Measurements from ENCODE around the gene OXT.

Gene OXT

DNA sequence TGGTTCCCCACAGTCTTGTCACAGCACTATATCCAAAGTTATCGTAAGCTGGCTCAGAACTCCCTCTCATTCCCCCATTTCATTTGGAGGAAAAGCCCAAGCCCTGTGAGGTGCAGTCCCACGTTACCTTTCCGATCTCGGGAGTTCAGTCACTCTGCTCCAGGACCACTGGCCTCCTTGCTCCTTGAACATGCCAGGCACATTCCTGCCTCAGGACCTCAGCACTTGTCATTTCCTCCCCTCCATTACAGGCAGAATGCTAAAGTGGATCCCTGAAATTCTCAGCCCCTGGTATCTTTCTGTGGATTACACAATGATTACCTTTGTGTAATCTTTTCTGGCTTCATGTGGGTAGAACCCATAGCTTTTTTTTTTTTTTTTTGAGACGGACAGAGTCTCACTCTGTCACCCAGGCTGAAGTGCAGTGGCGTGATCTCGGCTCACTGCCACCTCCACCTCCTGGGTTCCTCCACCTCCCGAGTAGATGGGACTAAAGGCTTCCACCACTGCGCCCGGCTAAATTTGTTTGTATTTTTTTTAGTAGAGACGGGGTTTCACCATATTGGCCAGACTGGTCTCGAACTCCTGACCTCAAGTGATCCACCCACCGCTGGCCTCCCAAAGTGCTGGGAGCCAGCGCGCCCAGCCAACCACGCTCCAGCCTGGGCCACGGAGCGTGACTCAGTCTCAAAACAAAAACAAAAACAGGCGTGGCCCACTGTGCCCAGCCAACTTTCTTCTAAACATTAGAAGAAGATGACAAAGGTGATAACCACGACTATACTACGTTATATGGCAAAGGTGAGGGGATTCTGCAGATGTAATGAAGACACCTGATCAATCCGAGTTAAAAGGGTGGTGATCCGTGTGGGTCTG, 4.0 kb upstream of the OXT start:
- CTCF ChIA-PET = no interaction called here
- H3K9me3 ChIP-seq (ENCODE audit: control insufficient read depth, insufficient read depth, low read depth, low read length) = no peaks in the 10 kb centered on the region
- H3K4me1 ChIP-seq (ENCODE audit: control insufficient read depth, insufficient read depth, low read length) = no peaks in the 10 kb centered on the region
- H3K27ac ChIP-seq (ENCODE audit: extremely low read depth, low read depth, low read length) = no peak overlapping the region
- no peak for TF ChIP-seq ZEB2 (tag by site-specific recombination; IDR thresholded peaks at IDR 0.05)
- TF ChIP-seq SP7 (tag by site-specific recombination; IDR thresholded peaks at IDR 0.05) = no peak
- no peak for TF ChIP-seq ZNF830 (tag by site-specific recombination; IDR thresholded peaks at IDR 0.05; ENCODE audit: low read depth)
- TF ChIP-seq ZNF133 (tag by site-specific recombination; IDR thresholded peaks at IDR 0.05) = no peak
- no peak for TF ChIP-seq PBX3 (CRISPR knock-in tag; IDR thresholded peaks at IDR 0.05)
- TF ChIP-seq ZNF239 (tag by site-specific recombination; IDR thresholded peaks at IDR 0.05) = no peak
- TF ChIP-seq YY1 (tag by site-specific recombination; IDR thresholded peaks at IDR 0.05) = no peak
- TF ChIP-seq ZNF169 (tag by site-specific recombination; IDR thresholded peaks at IDR 0.05) = no peak
- H3K36me3 ChIP-seq (ENCODE audit: control insufficient read depth in 2 of 2, insufficient read depth in 1 of 2, low read length in 2 of 2) = no peaks in the 10 kb centered on the region
- POLR2A ChIA-PET = no interaction called here
- no peak overlapping the region for H3K4me3 ChIP-seq (ENCODE audit: low read depth, low read length)

GRCh38 chr20:3068075-3068474, 3.3 kb upstream of the OXT start:
- Histone ChIP-seq H3K4me3 (ENCODE audit: low read depth, low read length) (no peak overlapping the region), H3K4me1 (ENCODE audit: control insufficient read depth, insufficient read depth, low read length) (no peaks in the 10 kb centered on the region), H3K9me3 (ENCODE audit: control insufficient read depth, insufficient read depth, low read depth, low read length) (no peaks in the 10 kb centered on the region), H3K36me3 (ENCODE audit: control insufficient read depth in 2 of 2, insufficient read depth in 1 of 2, low read length in 2 of 2) (no peaks in the 10 kb centered on the region), H3K27ac (ENCODE audit: extremely low read depth, low read depth, low read length) (no peak overlapping the region)
- POLR2A ChIA-PET = no interaction called here
- CTCF ChIA-PET = interaction anchor here (0.7 kb wide), 1 partner anchor 10 kb away, joined by 4 read pairs; no protein-coding TSS in a partner anchor
- TF ChIP-seq ZNF670 (tag by site-specific recombination; IDR thresholded peaks at IDR 0.05; ENCODE audit: low read depth) (no peak), OSR2 (tag by site-specific recombination; IDR thresholded peaks at IDR 0.05) (peak; percentile 33; the same call in 1 of the 2 replicates)
- TF ChIP-seq, protein P1, sequence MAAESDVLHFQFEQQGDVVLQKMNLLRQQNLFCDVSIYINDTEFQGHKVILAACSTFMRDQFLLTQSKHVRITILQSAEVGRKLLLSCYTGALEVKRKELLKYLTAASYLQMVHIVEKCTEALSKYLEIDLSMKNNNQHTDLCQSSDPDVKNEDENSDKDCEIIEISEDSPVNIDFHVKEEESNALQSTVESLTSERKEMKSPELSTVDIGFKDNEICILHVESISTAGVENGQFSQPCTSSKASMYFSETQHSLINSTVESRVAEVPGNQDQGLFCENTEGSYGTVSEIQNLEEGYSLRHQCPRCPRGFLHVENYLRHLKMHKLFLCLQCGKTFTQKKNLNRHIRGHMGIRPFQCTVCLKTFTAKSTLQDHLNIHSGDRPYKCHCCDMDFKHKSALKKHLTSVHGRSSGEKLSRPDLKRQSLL (tag by site-specific recombination; IDR thresholded peaks at IDR 0.05) = no peak

- CTCF ChIA-PET = interaction anchor here (0.7 to 1.5 kb wide), 4 partner anchors 10 to 118 kb away, joined by 3 to 10 read pairs (median 4); no protein-coding TSS in a partner anchor
Observed at GRCh38 chr20:3068986-3069900, 2.2 kb upstream of the OXT start.

More at GRCh38 chr20:3068986-3069900, 2.2 kb upstream of the OXT start:
- H3K27ac ChIP-seq (ENCODE audit: extremely low read depth, low read depth, low read length) = no peak overlapping the region
- H3K4me1 ChIP-seq (ENCODE audit: control insufficient read depth, insufficient read depth, low read length) = no peaks in the 10 kb centered on the region
- H3K4me3 ChIP-seq (ENCODE audit: low read depth, low read length) = no peak overlapping the region
- POLR2A ChIA-PET = interaction anchor here (0.6 kb wide), 1 partner anchor 16 kb away, joined by 3 read pairs; no protein-coding TSS in a partner anchor
- no peaks in the 10 kb centered on the region for H3K36me3 ChIP-seq (ENCODE audit: control insufficient read depth in 2 of 2, insufficient read depth in 1 of 2, low read length in 2 of 2)
- H3K9me3 ChIP-seq (ENCODE audit: control insufficient read depth, insufficient read depth, low read depth, low read length) = no peaks in the 10 kb centered on the region
- TF ChIP-seq, protein P2, sequence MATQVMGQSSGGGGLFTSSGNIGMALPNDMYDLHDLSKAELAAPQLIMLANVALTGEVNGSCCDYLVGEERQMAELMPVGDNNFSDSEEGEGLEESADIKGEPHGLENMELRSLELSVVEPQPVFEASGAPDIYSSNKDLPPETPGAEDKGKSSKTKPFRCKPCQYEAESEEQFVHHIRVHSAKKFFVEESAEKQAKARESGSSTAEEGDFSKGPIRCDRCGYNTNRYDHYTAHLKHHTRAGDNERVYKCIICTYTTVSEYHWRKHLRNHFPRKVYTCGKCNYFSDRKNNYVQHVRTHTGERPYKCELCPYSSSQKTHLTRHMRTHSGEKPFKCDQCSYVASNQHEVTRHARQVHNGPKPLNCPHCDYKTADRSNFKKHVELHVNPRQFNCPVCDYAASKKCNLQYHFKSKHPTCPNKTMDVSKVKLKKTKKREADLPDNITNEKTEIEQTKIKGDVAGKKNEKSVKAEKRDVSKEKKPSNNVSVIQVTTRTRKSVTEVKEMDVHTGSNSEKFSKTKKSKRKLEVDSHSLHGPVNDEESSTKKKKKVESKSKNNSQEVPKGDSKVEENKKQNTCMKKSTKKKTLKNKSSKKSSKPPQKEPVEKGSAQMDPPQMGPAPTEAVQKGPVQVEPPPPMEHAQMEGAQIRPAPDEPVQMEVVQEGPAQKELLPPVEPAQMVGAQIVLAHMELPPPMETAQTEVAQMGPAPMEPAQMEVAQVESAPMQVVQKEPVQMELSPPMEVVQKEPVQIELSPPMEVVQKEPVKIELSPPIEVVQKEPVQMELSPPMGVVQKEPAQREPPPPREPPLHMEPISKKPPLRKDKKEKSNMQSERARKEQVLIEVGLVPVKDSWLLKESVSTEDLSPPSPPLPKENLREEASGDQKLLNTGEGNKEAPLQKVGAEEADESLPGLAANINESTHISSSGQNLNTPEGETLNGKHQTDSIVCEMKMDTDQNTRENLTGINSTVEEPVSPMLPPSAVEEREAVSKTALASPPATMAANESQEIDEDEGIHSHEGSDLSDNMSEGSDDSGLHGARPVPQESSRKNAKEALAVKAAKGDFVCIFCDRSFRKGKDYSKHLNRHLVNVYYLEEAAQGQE (tag by site-specific recombination; IDR thresholded peaks at IDR 0.05) = peak; percentile 78
- TF ChIP-seq GFI1B (tag by site-specific recombination; IDR thresholded peaks at IDR 0.05) = no peak
